ENCODE measurements around the gene OPRD1. TPM values are rescaled to one million over a fixed set of nuclear protein-coding genes. Genes with fewer than 3 reads are reported as not detected.
A peak's percentile ranks its signal among the peaks of the same experiment; 100 is the strongest.
"Not testable (repeated sequence)": the region's sequence is repeated elsewhere in the genome, so short reads cannot be mapped to it uniquely, and the experiment has no call there.

Gene OPRD1
- total RNA-seq, 1 experiment from 2014 or later, result under 0.01 TPM

GRCh38 chr1:28828227-28828858 lies 16.4 kb downstream of the OPRD1 start:
- in situ Hi-C loops (cut with HindIII; ENCODE audit: low pct_unique_long_range_greater_than_20kb, low sequenced_read_pairs); DNase-seq (ENCODE audit: low read depth, low spot score): not testable (repeated sequence)

GRCh38 chr1:28830814-28831213 lies 18.8 kb downstream of the OPRD1 start:
- in situ Hi-C loops (cut with HindIII; ENCODE audit: low pct_unique_long_range_greater_than_20kb, low sequenced_read_pairs), result no loop called here
- no peak for DNase-seq (ENCODE audit: low read depth, low spot score)

GRCh38 chr1:28832966-28833365 lies 21.0 kb downstream of the OPRD1 start:
- DNase-seq (ENCODE audit: low read depth, low spot score), result no peak
- in situ Hi-C loops (cut with HindIII; ENCODE audit: low pct_unique_long_range_greater_than_20kb, low sequenced_read_pairs), result no loop called here

GRCh38 chr1:28833381-28833780 lies 21.4 kb downstream of the OPRD1 start:
- in situ Hi-C loops (cut with HindIII; ENCODE audit: low pct_unique_long_range_greater_than_20kb, low sequenced_read_pairs), result no loop called here

GRCh38 chr1:28835237-28835650 lies 23.3 kb downstream of the OPRD1 start:
- in situ Hi-C loops (cut with HindIII; ENCODE audit: low pct_unique_long_range_greater_than_20kb, low sequenced_read_pairs), result no loop called here
- DNase-seq (ENCODE audit: low read depth, low spot score), result no peak

More at GRCh38 chr1:28833381-28833780, 21.4 kb downstream of the OPRD1 start:
- no peak for DNase-seq (ENCODE audit: low read depth, low spot score)

- in situ Hi-C loops (cut with HindIII; ENCODE audit: low pct_unique_long_range_greater_than_20kb, low sequenced_read_pairs), result no loop called here
- DNase-seq (ENCODE audit: low read depth, low spot score), result no peak
These were observed 24.5 kb downstream of the OPRD1 start for GRCh38 chr1:28836421-28836956.

GRCh38 chr1:28840928-28841544 lies 29.1 kb downstream of the OPRD1 start:
- no peak for DNase-seq (ENCODE audit: low read depth, low spot score)
- in situ Hi-C loops (cut with HindIII; ENCODE audit: low pct_unique_long_range_greater_than_20kb, low sequenced_read_pairs), result no loop called here

DNA sequence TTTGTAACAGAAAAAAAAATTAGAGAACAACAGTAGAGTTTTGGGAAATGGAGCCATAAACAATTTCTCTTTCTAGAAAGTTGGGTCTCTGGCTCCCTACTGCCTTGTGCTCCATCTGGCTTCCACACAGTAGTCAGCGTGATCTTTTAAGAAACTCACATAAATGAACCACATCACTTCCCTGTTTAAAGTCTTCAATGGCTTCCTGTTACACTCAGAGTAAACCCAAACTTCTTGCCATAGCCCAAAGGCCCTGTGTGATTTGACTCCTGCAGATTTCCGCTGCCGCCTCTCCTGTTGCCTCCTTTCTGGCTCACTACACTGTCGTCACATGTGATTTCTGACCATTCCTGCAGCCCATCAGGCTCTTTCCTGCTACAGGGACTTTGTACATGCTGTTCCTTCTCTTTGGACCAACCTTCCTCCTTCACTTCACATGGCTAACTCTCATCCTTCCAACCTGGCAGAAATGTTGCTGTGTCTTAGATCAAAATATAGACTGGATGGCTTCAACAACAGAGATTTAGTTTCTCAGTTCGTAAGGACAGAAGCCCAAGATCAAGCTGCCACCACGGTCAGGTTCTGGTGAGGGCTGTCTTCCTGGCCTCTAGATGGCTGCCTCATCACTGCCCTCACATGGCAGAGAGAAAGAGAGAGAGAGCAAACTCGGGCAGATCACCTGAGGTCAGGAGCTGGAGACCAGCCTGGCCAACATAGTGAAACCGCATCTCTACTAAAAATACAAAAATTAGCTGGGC lies 34.0 kb downstream of the OPRD1 start:
- in situ Hi-C loops (cut with HindIII; ENCODE audit: low pct_unique_long_range_greater_than_20kb, low sequenced_read_pairs), result no loop called here
- peak; percentile 75 for DNase-seq (ENCODE audit: low read depth, low spot score)

- in situ Hi-C loops (cut with HindIII; ENCODE audit: low pct_unique_long_range_greater_than_20kb, low sequenced_read_pairs); DNase-seq (ENCODE audit: low read depth, low spot score): not testable (repeated sequence)
These were observed 35.2 kb downstream of the OPRD1 start for GRCh38 chr1:28847207-28847606.

- in situ Hi-C loops (cut with HindIII; ENCODE audit: low pct_unique_long_range_greater_than_20kb, low sequenced_read_pairs), result no loop called here
- DNase-seq (ENCODE audit: low read depth, low spot score), result no peak
These were observed 36.4 kb downstream of the OPRD1 start for GRCh38 chr1:28848416-28848815.

DNA sequence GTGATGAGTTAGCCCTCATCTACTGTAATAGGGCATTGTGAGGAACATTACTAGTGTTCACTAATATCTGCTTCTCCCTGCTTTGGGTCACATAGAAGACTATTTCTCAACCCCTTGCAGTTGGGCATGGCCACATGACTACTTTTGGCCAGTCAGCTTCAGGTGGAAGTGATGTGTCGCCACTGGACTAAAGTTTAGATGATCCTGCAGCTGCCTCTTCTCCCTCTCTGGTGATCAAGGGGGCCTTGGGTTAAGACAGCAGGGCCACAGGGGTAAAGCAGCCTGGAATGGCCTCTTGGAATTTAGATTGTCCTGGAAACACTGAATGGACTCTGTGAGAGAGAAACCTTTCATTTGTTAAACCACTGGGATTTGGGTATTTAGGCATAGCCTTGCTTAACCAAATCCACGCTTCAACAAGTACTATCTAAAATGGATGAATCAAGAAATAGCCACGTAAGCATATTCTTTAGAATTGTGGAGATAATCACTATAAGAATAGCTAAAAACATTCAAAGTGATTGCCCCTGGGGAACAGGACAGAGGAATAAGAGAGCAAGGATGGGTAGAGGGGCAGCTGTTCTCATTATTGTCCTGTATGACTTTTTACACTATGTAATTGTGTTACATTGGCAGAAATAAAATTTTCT lies 41.2 kb downstream of the OPRD1 start:
- DNase-seq (ENCODE audit: low read depth, low spot score), result no peak
- in situ Hi-C loops (cut with HindIII; ENCODE audit: low pct_unique_long_range_greater_than_20kb, low sequenced_read_pairs), result no loop called here

DNA sequence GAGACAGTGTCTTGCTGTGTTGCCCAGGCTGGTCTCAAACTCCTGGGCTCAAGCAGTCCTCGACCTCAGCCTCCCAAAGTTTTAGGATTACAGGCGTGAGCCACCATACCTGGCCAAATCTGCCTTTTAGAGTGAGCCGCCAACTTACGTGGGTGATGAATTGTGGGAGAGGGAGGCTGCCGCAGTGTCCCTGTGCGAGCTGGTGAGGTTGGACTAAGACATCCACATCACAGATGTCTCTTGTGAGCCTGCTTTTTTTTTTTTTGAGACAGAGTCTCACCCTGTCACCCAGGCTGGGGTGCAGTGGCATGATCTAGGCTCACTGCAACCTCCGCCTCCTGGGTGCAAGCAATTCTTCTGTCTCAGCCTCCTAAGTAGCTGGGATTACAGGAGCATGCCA lies 42.4 kb downstream of the OPRD1 start:
- in situ Hi-C loops (cut with HindIII; ENCODE audit: low pct_unique_long_range_greater_than_20kb, low sequenced_read_pairs); DNase-seq (ENCODE audit: low read depth, low spot score): not testable (repeated sequence)

DNA sequence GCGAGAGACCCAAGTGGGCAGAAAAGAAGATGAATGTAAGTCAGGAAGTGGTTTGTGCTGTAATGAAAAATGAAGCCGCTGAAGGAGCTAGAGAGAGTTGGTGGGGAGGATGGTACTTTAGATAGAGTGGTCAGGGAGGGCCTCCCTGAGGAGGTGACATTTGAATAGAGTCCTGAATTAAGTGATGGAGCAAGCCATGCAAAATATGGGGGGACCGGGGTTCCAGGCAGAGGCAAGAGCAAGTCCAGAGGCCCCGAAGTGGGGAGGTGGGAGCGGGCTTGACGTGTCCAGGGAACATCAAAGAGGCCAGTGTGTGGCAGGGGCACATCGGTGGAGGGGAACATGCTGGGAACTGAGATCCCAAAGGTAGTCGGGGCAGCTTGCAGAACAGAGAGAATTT lies 43.1 kb downstream of the OPRD1 start:
- no peak for DNase-seq (ENCODE audit: low read depth, low spot score)
- in situ Hi-C loops (cut with HindIII; ENCODE audit: low pct_unique_long_range_greater_than_20kb, low sequenced_read_pairs), result no loop called here

GRCh38 chr1:28855469-28855951 lies 43.5 kb downstream of the OPRD1 start:
- in situ Hi-C loops (cut with HindIII; ENCODE audit: low pct_unique_long_range_greater_than_20kb, low sequenced_read_pairs), result no loop called here
- no peak for DNase-seq (ENCODE audit: low read depth, low spot score)

- in situ Hi-C loops (cut with HindIII; ENCODE audit: low pct_unique_long_range_greater_than_20kb, low sequenced_read_pairs), result no loop called here
- no peak for DNase-seq (ENCODE audit: low read depth, low spot score)
These were observed 44.0 kb downstream of the OPRD1 start for GRCh38 chr1:28855969-28856368.

GRCh38 chr1:28860332-28861073 lies 48.5 kb downstream of the OPRD1 start:
- in situ Hi-C loops (cut with HindIII; ENCODE audit: low pct_unique_long_range_greater_than_20kb, low sequenced_read_pairs), result no loop called here
- peak; percentile 64 for DNase-seq (ENCODE audit: low read depth, low spot score)
